A673 (cell line): ENCODE results near the gene WDR87.

Source experiments
- EZH2 ChIP-seq: fragments of 200-600 bp; sonication (generic); IDR thresholded peaks from 2 replicates; pipeline ENCODE4 v1.6.1; 2017; ENCODE audit warnings: borderline replicate concordance, low read depth, mild to moderate bottlenecking, mixed read lengths, antibody characterized with exemption, low read length; ENCODE audit not compliant: poor library complexity, severe bottlenecking
- TF ChIP-seq, protein P1 (sequence below): fragments of 300-800, 200-600 bp; sonication (generic); conservative IDR thresholded peaks from 2 replicates; pipeline ENCODE4 v1.5.1; 2017; ENCODE audit warnings: low read depth, mild to moderate bottlenecking, antibody characterized with exemption, low read length, moderate library complexity, mixed read lengths

DNA sequence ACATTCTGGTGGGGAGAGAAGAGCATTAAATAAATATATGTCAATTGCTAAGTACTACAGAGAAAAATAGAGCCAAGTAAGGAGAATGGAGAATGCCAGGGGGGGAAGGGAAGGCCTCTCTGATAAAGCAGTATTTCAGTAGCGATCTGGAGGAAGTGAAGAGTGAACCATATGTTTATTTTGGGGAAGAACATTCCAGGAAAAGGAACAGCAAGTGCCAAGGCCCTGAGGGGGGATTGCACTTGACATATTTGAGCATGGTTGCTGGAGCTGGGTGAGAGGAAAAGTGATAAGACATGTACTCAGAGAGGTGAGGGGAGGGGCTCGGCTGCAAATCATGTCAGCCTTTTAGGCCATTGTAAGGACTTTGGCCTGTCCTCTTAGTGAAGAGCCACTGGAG, 30.4 kb downstream of the WDR87 start:
- TF ChIP-seq EZH2: no peak
- TF ChIP-seq, protein P1, sequence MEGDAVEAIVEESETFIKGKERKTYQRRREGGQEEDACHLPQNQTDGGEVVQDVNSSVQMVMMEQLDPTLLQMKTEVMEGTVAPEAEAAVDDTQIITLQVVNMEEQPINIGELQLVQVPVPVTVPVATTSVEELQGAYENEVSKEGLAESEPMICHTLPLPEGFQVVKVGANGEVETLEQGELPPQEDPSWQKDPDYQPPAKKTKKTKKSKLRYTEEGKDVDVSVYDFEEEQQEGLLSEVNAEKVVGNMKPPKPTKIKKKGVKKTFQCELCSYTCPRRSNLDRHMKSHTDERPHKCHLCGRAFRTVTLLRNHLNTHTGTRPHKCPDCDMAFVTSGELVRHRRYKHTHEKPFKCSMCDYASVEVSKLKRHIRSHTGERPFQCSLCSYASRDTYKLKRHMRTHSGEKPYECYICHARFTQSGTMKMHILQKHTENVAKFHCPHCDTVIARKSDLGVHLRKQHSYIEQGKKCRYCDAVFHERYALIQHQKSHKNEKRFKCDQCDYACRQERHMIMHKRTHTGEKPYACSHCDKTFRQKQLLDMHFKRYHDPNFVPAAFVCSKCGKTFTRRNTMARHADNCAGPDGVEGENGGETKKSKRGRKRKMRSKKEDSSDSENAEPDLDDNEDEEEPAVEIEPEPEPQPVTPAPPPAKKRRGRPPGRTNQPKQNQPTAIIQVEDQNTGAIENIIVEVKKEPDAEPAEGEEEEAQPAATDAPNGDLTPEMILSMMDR: no peak
